Liver (tissue), 9 donors: ENCODE measurements around the gene MLLT3. TPM values are rescaled to one million over a fixed set of nuclear protein-coding genes. Genes with fewer than 3 reads are reported as not detected.

Experiments used
- DNase-seq: peaks from one replicate; pipeline ENCODE4 v3.0.0-alpha.2; 2017; ENCODE audit warnings: low spot score
- H3K27ac ChIP-seq, 2 donors: one replicate each; pipeline ENCODE4 v1.7.0; 2013; ENCODE audit warnings: inconsistent platforms in 2 of 2, low read length in 2 of 2, control low read depth in 1 of 2, low read depth in 1 of 2, mild to moderate bottlenecking in 1 of 2
- H3K27me3 ChIP-seq, 4 donors: one replicate each; pipeline versions ENCODE4 v1.6.1 to v1.7.0; 2013; ENCODE audit warnings: low read length in 3 of 4, inconsistent platforms in 1 of 4, mild to moderate bottlenecking in 1 of 4, moderate library complexity in 1 of 4; ENCODE audit not compliant: control insufficient read depth in 4 of 4, insufficient read depth in 4 of 4
- H3K36me3 ChIP-seq, 4 donors: one replicate each; pipeline versions ENCODE4 v1.6.1 to v1.7.0; 2013; ENCODE audit warnings: low read length in 3 of 4, mild to moderate bottlenecking in 3 of 4, low read depth in 1 of 4, moderate library complexity in 1 of 4; ENCODE audit not compliant: control insufficient read depth in 4 of 4, insufficient read depth in 3 of 4
- H3K4me1 ChIP-seq, 4 donors: one replicate each; pipeline versions ENCODE4 v1.6.1 to v1.7.0; 2013; ENCODE audit warnings: low read length in 3 of 4, mild to moderate bottlenecking in 3 of 4, moderate library complexity in 1 of 4; ENCODE audit not compliant: control insufficient read depth in 4 of 4, insufficient read depth in 4 of 4
- H3K4me3 ChIP-seq, 3 donors: one replicate each; pipeline versions ENCODE4 v1.6.1 to v1.7.0; 2013; ENCODE audit warnings: low read length in 3 of 3, control low read depth in 1 of 3, low read depth in 1 of 3, mild to moderate bottlenecking in 1 of 3
- H3K9ac ChIP-seq, 2 donors: one replicate each; pipeline ENCODE4 v1.7.0; 2013; ENCODE audit warnings: low read length in 2 of 2, mild to moderate bottlenecking in 2 of 2, moderate library complexity in 2 of 2, control low read depth in 1 of 2, low read depth in 1 of 2
- H3K9me3 ChIP-seq, 4 donors: one replicate each; pipeline versions ENCODE4 v1.6.1 to v1.7.0; 2013; ENCODE audit warnings: low read length in 3 of 4; ENCODE audit not compliant: control insufficient read depth in 4 of 4
- EGR1 ChIP-seq, 2 donors: IDR thresholded peaks; 2 replicates each; pipeline ENCODE4 v1.6.1; 2016 to 2018; ENCODE audit warnings: antibody characterized with exemption in 2 of 2, low read depth in 2 of 2
- FOXA1 ChIP-seq: IDR thresholded peaks from 2 replicates; pipeline ENCODE4 v1.6.1; 2016; ENCODE audit warnings: antibody characterized with exemption
- FOXA2 ChIP-seq: IDR thresholded peaks from 2 replicates; pipeline ENCODE4 v1.6.1; 2016; ENCODE audit warnings: antibody characterized with exemption
- GABPA ChIP-seq, 2 donors: IDR thresholded peaks in 1 of 2; conservative IDR thresholded peaks in 1 of 2; 2 replicates each; pipeline ENCODE4 v1.6.1; 2016; ENCODE audit warnings: antibody characterized with exemption in 2 of 2, mild to moderate bottlenecking in 1 of 2, moderate library complexity in 1 of 2
- HNF4A ChIP-seq, 2 donors: conservative IDR thresholded peaks; 2 replicates each; pipeline ENCODE4 v1.6.1; 2016; ENCODE audit warnings: antibody characterized with exemption in 2 of 2, mild to moderate bottlenecking in 2 of 2
- HNF4G ChIP-seq: IDR thresholded peaks from 2 replicates; pipeline ENCODE4 v1.6.1; 2016; ENCODE audit warnings: antibody characterized with exemption
- JUND ChIP-seq, 2 donors: IDR thresholded peaks; 2 replicates each; pipeline ENCODE4 v1.6.1; 2016; ENCODE audit warnings: antibody characterized with exemption in 2 of 2
- MAX ChIP-seq: IDR thresholded peaks from 2 replicates; pipeline ENCODE4 v1.6.1; 2016; ENCODE audit warnings: antibody characterized with exemption
- NR2F2 ChIP-seq: IDR thresholded peaks from 2 replicates; pipeline ENCODE4 v1.6.1; 2016; ENCODE audit warnings: antibody characterized with exemption
- RAD21 ChIP-seq, 2 donors: IDR thresholded peaks; 2 replicates each; pipeline ENCODE4 v1.6.1; 2016; ENCODE audit warnings: antibody characterized with exemption in 2 of 2, mild to moderate bottlenecking in 2 of 2
- REST ChIP-seq: IDR thresholded peaks from 2 replicates; pipeline ENCODE4 v1.6.1; 2016; ENCODE audit warnings: antibody characterized with exemption, mild to moderate bottlenecking
- RXRA ChIP-seq, 2 donors: IDR thresholded peaks; 2 replicates each; pipeline ENCODE4 v1.6.1; 2017 to 2018; ENCODE audit warnings: antibody characterized with exemption in 2 of 2, mild to moderate bottlenecking in 1 of 2
- SP1 ChIP-seq: IDR thresholded peaks from 2 replicates; pipeline ENCODE4 v1.6.1; 2018; ENCODE audit warnings: antibody characterized with exemption, mild to moderate bottlenecking
- TAF1 ChIP-seq: conservative IDR thresholded peaks from 2 replicates; pipeline ENCODE4 v1.6.1; 2016; ENCODE audit warnings: antibody characterized with exemption, mild to moderate bottlenecking
- YY1 ChIP-seq: IDR thresholded peaks from 2 replicates; pipeline ENCODE4 v1.6.1; 2016; ENCODE audit warnings: antibody characterized with exemption, mild to moderate bottlenecking
- WGBS: extraction: QIAGEN DNeasy Blood & Tissue Kit; methylation state at CpG from one replicate; pipeline ENCODE4 v1.1.7; 2013; 5-methylcytosine and 5-hydroxymethylcytosine counted together
- polyA plus RNA-seq, 2 donors: library from polyadenylated mRNA; stranded (reverse) in 1 of 2; unstranded in 1 of 2; fragments of 200-250 nt in 1 of 2; fragments of >200 nt in 1 of 2; fragmentation: Nextera tagmentation in 1 of 2; extraction: Ambion mirVana in 1 of 2; gene quantifications; one replicate each; pipeline versions ENCODE4 v1.2.1 to v1.2.3, GENCODE V29; 2013 to 2015
- total RNA-seq, 2 donors: library from RNA; depleted of rRNA; stranded (reverse); fragments of >200 nt; gene quantifications; one replicate each; pipeline ENCODE4 v1.2.3, GENCODE V29; 2014
- TF ChIP-seq, protein P1 (sequence below): IDR thresholded peaks from 2 replicates; pipeline ENCODE4 v1.6.1; 2016; ENCODE audit warnings: antibody characterized with exemption
- TF ChIP-seq, protein P2 (sequence below): fragments of 150-350 bp; IDR thresholded peaks from 2 replicates; pipeline ENCODE4 v1.5.1; 2017; ENCODE audit warnings: improper control_type of control experiment, low read depth, low read length; ENCODE audit not compliant: missing input control
- TF ChIP-seq, protein P3 (sequence below): IDR thresholded peaks from 2 replicates; pipeline ENCODE4 v1.6.1; 2016; ENCODE audit warnings: antibody characterized with exemption
- donor health status: healthy.
- donor health status: healthy.
- donor health status: healthy.
- donor health status: healthy.
- donor health status: healthy.

MLLT3 gene
- total and polyA plus RNA-seq, 4 donors: 0.79 to 25.5 (median 1.3) TPM

DNA sequence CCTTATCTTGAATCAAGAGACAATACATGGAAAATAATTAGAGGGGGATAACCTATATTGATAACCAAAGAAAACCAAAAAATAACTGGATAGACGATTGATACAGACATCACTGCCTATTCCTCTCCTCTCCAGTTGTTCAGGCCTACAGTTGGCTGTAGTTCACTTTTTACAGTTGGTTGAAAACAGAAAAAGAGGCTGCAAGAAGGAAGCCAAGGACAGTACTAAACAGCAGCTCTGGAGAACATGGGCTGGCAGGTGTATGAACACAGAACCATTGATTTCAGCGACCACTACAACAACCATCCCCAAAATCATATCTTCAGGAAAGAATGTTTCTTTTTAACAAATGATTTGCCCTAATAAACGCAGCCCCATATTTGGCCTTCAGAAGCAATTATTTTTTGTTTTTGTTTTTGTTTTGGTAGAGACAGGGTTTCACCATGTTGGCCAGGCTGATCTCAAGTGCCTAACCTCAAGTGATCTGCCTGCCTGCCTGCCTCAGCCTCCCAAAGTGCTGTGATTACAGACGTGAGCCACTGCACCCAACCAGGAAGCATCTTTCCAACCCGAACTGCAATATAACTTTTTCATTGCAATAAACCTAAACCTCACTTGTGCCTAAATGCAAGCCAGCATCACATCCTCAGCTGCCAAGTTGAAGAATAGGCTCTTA, 64.3 kb downstream of the MLLT3 start:
- H3K4me3 ChIP-seq: no peak overlapping the region
- no peaks in the 10 kb centered on the region for H3K27me3 ChIP-seq
- no peaks in the 10 kb centered on the region for H3K4me1 ChIP-seq
- DNase-seq: no peak
- no peak overlapping the region for H3K27ac ChIP-seq
- H3K36me3 ChIP-seq: no peaks in the 10 kb centered on the region
- 58% methylated on average over 5 of the region's 5 CpGs for WGBS
- TF ChIP-seq, protein P1, sequence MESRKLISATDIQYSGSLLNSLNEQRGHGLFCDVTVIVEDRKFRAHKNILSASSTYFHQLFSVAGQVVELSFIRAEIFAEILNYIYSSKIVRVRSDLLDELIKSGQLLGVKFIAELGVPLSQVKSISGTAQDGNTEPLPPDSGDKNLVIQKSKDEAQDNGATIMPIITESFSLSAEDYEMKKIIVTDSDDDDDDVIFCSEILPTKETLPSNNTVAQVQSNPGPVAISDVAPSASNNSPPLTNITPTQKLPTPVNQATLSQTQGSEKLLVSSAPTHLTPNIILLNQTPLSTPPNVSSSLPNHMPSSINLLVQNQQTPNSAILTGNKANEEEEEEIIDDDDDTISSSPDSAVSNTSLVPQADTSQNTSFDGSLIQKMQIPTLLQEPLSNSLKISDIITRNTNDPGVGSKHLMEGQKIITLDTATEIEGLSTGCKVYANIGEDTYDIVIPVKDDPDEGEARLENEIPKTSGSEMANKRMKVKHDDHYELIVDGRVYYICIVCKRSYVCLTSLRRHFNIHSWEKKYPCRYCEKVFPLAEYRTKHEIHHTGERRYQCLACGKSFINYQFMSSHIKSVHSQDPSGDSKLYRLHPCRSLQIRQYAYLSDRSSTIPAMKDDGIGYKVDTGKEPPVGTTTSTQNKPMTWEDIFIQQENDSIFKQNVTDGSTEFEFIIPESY: no peak
- TF ChIP-seq TAF1 (no peak), REST (no peak), FOXA1 (no peak), EGR1 (IDR thresholded peaks at IDR 0.05; ENCODE audit: low read depth in 2 of 2) (no peak), HNF4G (no peak), NR2F2 (no peak), YY1 (no peak), RXRA (IDR thresholded peaks at IDR 0.05) (no peak)
- H3K9me3 ChIP-seq: no peaks in the 10 kb centered on the region
- no peak overlapping the region for H3K9ac ChIP-seq

- H3K9me3 ChIP-seq: no peaks in the 10 kb centered on the region
- WGBS: 97% methylated on average over 1 of the region's 1 CpG
- no peak for DNase-seq
- no peaks in the 10 kb centered on the region for H3K36me3 ChIP-seq
- H3K27me3 ChIP-seq: no peaks in the 10 kb centered on the region
- no peaks in the 10 kb centered on the region for H3K4me1 ChIP-seq
- no peak overlapping the region for H3K9ac ChIP-seq
- no peak for TF ChIP-seq FOXA1
- TF ChIP-seq SP1: no peak
- TF ChIP-seq JUND (IDR thresholded peaks at IDR 0.05): no peak
- no peak for TF ChIP-seq NR2F2
- TF ChIP-seq YY1: no peak
- no peak for TF ChIP-seq TAF1
- TF ChIP-seq RXRA (IDR thresholded peaks at IDR 0.05): no peak
- no peak for TF ChIP-seq MAX
- TF ChIP-seq REST: no peak
- no peak for TF ChIP-seq FOXA2
- TF ChIP-seq, protein P2, sequence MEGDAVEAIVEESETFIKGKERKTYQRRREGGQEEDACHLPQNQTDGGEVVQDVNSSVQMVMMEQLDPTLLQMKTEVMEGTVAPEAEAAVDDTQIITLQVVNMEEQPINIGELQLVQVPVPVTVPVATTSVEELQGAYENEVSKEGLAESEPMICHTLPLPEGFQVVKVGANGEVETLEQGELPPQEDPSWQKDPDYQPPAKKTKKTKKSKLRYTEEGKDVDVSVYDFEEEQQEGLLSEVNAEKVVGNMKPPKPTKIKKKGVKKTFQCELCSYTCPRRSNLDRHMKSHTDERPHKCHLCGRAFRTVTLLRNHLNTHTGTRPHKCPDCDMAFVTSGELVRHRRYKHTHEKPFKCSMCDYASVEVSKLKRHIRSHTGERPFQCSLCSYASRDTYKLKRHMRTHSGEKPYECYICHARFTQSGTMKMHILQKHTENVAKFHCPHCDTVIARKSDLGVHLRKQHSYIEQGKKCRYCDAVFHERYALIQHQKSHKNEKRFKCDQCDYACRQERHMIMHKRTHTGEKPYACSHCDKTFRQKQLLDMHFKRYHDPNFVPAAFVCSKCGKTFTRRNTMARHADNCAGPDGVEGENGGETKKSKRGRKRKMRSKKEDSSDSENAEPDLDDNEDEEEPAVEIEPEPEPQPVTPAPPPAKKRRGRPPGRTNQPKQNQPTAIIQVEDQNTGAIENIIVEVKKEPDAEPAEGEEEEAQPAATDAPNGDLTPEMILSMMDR: no peak
- TF ChIP-seq GABPA (IDR thresholded peaks at IDR 0.05 in 1 of 2, conservative IDR thresholded peaks at IDR 0.05 in 1 of 2): no peak
- TF ChIP-seq, protein P1: no peak
- TF ChIP-seq HNF4G: no peak
- TF ChIP-seq RAD21 (IDR thresholded peaks at IDR 0.05): no peak
- TF ChIP-seq, protein P3, sequence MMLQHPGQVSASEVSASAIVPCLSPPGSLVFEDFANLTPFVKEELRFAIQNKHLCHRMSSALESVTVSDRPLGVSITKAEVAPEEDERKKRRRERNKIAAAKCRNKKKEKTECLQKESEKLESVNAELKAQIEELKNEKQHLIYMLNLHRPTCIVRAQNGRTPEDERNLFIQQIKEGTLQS: no peak
- no peak for TF ChIP-seq HNF4A (conservative IDR thresholded peaks at IDR 0.05)
- TF ChIP-seq EGR1 (IDR thresholded peaks at IDR 0.05; ENCODE audit: low read depth in 2 of 2): no peak
- H3K4me3 ChIP-seq: no peak overlapping the region
- no peak overlapping the region for H3K27ac ChIP-seq
Observed at GRCh38 chr9:20557285-20557684, 65.0 kb downstream of the MLLT3 start.
